Stimulated activated CD4-positive, alpha-beta T cell treated with anti-CD3 and anti-CD28 coated beads, TNF-alpha, amount 100 ng/mL, for 48 hours (primary cell): ENCODE measurements around the gene HSD11B2.

Source experiments
- DNase-seq, 3 donors: peaks; one replicate each; pipeline ENCODE4 v3.0.0-alpha.2; 2020; ENCODE audit warnings: low read depth in 3 of 3

Gene HSD11B2

DNA sequence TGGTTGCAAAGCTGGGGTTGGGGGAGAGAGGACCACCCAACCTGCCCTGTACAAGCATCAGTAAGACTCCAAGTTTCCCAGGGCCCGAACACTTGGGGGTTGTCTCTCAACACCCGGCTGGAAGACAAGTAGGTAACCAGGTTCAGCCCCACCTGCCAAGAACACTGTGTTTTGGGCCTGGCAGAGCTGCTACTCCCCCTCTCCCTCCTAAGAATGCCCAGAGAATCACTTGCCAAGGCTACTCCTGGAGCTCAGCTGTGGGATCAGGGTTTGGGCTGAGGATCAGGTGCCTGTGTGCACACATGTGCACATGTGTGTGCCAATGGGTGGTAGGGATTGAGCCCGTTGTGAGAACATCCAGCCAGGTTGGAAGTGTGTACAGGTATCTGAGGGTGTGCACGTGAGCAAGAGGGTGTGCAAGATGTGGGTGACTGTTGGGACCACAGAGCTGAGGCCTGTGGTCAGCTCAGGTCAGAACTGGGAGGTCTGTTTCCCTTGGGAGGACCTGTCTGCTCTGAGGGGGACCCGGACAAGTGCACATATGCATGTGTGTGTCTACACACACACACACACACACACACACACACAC lies 2.3 kb downstream of the HSD11B2 start:
- DNase-seq, result no peak

DNA sequence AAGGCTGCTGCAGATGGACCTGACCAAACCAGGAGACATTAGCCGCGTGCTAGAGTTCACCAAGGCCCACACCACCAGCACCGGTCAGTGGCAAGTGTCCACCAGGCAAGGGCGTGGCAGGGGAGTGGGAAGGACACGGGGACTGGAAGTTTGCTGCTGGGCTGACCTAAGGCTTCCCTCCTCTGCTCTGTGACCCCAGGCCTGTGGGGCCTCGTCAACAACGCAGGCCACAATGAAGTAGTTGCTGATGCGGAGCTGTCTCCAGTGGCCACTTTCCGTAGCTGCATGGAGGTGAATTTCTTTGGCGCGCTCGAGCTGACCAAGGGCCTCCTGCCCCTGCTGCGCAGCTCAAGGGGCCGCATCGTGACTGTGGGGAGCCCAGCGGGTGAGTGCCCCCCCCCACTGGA lies 4.8 kb downstream of the HSD11B2 start:
- DNase-seq, result no peak

DNA sequence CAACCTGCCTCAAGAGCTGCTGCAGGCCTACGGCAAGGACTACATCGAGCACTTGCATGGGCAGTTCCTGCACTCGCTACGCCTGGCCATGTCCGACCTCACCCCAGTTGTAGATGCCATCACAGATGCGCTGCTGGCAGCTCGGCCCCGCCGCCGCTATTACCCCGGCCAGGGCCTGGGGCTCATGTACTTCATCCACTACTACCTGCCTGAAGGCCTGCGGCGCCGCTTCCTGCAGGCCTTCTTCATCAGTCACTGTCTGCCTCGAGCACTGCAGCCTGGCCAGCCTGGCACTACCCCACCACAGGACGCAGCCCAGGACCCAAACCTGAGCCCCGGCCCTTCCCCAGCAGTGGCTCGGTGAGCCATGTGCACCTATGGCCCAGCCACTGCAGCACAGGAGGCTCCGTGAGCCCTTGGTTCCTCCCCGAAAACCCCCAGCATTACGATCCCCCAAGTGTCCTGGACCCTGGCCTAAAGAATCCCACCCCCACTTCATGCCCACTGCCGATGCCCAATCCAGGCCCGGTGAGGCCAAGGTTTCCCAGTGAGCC lies 5.8 kb downstream of the HSD11B2 start:
- no peak for DNase-seq

DNA sequence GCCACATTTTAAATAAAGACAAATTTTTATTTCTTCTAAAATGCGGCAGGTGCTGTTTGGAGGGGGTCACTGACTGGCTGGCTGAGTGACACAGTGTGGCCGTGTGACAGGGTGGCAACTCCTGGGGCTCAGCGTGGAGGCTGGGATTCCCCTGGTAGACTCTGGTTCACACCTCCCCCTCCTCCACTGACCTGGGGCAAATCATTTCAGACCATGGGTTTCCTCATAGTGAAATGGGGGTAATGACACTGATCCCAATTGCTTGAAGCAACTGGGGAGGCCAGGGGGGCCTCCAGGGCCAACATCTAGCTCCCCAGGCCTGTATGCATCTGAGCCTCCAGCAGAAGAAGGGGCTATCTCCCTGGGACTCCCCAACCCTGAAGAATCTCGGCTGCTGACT lies 6.6 kb downstream of the HSD11B2 start:
- no peak for DNase-seq

DNA sequence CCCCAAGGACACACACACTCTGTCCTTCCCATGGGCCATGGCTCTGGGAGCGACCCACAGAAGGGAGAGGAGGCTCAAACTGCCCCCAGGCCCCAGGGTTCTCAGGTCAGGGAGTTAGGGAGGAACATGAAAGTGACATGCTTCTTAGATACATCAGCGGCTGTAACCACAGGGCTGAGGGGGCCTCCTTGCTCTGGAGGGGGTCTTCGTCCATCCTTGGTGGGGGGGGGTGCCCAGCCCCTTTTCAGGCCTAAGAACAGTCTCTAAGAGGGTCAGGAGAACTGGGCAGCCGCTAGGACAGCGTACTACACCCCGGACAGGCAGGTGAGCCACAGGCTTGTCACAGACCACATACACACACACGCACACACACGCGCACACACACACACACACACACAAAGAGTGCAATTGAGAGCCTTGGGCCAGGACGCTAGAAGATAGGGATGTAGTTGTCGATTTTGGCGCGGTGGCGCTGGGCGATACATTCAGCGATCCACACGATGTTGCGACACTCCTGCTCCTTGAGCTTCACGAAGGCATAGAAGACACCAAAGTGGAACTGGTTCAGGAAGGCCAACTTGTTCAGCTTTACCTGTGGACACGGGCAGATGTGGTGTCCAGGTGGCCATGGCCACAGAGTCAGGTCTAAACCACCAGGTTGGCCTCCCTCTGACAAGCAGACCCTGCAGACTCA lies 7.3 kb downstream of the HSD11B2 start:
- no peak for DNase-seq

DNA sequence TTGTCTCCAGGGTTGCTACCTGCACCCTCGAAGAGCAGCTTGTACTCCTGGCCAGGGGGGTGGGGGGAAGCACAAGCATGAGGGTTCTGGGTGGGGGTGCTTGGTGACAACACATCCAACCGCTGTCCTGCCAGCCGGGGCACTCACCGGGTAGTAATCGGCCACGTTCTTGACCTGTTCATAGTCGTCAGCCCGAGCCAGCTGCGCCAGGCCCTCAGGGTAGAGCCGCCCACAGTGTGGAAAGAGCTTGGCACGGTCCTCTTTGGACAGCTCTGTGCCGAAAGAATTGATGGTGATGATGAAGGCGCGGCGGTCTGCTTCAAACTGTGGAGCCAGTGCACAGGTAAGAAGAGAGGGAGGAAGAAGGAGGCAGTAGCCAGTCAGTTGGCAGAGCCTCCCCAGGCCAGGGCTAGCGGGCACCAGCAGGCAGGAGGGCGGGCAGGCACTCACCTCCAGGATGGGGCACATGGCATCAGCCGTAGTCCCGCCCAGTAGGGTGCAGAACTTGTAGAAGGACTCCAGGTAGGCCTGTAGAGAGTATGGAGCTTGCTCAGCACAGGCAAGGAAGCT lies 8.0 kb downstream of the HSD11B2 start:
- DNase-seq, result no peak

DNA sequence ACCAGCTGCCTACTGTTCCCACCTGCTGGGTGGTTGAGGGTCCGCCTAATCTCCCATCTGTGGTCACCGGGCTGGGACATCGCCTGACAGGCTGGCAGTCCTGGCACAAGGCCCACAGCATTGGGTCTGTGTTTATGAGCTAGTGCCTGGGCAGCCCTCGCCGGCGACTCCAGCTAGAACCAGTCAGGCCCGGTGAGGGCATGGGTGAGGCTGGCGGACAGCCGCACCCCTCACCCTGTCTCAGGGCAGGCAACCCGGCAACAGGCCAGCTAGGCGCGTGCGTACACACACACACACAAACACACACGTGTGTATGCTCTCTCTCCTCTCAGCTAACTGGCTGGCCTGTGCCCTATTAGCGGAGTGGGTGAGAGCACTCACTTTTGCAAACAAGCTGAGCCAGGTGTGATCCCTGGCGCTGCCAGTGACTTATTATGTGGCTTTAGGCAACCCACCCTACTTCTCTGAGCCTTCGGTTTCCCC lies 10.4 kb downstream of the HSD11B2 start:
- DNase-seq, result no peak

DNA sequence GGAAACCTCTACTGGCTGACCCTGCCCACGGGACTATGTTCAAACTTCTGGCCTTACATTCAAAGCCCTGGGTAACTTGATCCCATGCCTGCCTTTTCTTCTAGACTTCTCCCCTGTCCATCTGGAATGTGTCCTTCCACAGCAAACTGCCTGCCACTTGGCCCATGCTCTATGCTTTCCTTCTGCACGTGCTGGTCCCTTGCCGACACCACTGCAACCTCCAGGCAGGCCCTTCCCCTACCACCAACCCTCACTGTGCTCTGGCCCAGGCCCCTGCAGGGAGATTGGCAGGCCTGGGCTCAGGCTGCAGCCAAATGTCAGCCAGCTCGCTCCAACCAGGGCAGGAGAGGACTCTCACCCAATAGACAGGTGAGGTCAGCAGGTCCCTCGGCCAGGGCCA lies 11.0 kb downstream of the HSD11B2 start:
- no peak for DNase-seq

DNA sequence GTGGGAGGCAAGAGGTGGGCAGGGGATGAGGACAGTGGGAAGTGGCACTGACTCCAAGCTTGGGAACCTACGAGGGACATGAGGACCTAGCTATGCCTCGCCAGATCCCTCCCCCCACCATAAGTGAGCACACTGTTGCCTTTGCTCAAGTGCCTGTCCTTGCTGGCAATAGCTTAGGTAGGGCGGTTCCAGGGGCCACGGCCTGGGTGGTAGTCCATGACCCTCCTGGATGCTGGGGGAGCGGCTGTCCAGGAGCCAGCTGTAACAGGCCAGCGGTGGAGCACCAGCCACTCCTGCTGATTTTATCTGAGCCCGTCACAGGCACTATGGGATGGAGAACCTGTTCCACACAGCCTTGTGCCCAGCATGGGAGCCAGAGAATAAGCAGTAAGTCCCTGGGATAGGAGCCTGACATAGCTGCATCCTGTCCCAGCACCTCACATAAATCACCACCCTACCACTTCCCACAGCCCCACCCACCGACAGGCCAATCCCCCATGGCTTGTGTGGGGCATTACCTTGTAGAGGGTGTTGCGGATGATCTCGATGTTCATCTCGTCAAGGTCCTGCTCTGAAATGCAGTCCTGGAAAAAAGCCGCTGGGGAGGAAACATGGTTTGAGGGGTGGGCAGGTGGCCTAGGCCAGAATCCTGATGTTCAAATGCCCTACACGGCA lies 11.8 kb downstream of the HSD11B2 start:
- no peak for DNase-seq

DNA sequence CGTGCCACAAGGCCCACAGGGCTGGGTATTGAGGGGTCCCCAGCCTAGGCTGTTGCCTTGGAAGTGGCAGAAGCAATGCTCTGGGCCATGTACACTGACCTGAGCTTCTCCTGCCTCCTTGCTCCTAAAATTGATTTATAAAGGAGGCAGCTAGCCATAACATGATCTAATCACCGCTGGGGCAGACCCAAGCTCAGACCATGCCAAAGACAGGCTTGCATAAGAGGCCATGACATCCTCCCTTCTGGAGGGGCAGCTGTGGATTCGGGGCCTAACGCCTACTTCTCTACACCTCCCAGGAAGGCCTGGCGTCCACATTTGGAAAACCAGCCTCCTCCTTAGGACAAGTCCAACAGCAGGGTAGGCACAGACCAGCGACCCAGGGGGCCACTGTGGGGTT lies 12.3 kb downstream of the HSD11B2 start:
- DNase-seq, result no peak

DNA sequence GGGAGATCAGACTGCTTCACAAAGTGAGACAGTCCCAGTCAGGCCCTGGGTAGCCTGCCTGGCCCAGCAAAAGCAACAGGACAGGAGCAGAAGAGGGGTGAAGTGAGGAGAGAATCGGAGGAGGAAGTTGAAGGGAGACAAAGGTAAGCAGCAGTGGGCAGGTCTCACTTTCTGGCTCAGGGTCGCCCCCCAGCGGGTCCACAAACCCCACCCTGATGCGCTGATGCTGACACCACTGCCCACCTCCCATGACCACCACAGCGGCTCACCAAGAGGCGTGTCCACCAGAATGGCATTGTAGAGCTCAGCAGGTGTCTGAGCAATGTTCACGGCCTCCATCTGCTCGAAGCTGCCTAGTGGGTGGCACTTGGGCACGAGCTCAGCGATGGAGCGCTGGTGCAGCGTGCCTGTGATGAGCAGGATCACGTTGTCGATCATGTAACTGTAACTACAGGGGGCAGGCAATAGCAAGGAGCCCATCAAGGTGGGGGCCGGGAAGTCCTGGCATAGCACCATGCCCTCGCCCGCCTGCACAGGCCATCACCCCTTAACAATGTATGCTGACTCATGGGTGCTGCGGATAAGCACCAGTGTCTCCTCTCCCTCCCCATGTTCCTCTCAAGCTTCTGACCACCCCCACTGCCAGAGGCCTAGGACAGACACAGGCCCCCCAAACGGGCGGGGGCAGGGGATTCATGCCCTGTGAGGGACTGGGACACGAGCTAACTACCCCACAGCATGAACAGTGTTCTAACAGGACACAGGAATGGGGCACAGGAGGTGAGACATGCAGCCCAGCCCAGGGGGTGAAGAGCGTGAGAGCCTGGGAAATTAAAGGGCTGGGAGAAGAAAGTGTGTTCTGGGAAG lies 13.6 kb downstream of the HSD11B2 start:
- DNase-seq, result no peak

DNA sequence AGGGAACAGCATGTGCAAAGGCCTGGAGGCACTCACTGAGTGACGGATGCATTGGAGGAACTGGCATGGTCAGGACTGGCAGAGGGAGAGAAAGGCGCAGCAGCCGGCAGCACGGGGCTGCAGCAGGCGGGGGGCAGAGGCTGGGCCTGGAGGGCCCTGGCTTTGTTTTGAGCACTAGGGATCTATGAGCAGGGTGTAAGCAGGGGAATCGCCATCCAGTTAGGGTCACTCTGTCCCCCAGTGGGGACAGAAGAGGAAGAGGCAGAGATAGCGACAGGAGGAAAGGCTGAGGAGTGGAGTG lies 14.2 kb downstream of the HSD11B2 start:
- no peak for DNase-seq

DNA sequence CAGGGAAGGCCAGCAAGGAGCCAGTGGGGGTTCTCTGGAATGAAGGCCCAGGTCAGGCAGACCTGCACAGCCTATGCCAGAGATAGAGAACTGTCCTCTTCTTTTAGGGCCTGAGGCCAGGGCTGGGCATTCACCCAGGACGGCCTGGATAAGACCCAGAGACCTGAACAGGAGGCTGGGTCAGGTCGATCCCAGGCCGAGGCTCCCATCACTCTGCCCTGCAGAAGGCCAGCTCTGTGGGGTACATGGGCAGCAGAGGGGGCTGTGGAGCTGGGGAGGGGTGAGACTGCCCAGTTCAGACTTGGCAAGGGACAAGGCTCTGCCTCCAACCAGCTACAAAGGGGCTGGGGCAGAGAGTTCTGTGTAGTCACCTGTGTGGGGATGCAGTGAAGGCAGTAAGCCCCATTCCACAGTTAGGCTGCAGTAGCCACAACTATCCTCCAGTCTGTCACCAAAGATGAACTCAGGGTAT lies 14.6 kb downstream of the HSD11B2 start:
- DNase-seq, result no peak

DNA sequence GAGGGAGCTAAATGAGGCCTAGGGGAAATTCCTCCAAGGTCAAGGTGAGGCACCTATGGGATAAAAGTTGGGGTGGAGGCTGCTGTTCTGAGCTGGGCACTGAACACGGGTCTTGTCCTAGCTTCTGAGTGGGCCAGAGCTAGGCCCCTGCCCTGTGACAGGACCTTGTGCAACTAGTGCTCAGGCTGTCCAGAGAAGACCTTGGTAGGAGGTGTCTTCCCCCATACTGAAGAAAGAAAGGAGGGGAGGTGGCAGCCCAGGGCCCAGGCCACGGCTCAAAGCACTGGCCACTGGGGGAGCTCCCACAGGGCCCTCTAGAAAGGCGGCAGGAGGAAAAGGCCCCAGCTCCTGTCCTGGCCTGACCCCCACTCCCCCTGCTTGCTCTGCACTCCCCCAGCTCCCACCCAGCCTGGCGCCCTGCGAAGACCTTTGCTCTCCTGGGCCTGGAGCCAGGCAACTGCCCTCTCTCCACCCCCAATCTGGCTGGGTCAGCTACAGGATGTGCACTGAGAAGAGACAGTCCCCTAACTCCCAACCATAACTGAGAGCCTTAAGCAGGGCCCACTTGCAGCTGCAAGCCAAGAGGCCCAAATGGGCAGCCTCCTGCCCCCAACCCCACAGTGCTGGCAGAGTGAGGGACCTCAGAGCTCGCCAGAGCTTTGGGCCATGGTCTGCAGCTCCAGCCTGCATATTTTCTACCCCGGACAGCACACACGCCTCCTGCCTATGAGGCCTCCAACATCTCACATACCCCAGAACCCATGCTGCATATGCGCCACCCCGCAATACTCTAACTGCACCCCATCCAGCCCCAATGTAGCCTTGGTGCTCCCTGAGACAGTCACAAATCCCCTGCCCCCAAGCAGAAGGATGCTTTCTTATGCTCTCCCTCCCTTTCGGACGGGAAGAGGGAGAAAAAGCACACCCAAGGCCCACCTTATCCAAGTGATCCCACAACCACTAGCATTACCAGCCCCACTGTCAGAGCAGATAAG lies 15.3 kb downstream of the HSD11B2 start:
- DNase-seq, result no peak

DNA sequence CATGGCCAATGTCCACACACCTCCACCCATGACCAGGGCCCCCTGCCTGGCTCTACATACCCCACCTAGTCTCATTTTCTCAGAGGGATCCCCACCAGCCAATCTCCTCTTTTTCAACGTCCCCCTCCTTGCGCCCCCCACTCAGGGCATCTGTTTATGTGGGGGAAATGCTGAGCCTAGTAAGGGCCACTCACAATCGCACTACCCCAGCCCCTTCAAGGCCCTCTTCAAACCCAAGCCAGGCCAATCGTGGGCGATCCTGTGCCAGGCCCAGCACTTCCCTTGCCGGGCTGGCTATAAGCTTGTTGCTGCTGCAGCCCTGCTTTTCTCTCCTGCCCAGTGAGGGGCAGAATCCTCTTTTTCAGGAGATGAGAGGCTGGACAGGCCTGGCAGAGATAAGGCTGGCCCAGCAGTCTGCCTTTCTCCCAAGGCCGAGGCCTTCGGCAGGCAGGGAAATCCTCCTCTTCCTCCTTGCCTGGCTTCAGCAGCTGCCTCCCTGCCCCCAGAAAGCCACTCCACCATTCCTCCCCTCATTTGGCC lies 16.1 kb downstream of the HSD11B2 start:
- DNase-seq, result no peak

DNA sequence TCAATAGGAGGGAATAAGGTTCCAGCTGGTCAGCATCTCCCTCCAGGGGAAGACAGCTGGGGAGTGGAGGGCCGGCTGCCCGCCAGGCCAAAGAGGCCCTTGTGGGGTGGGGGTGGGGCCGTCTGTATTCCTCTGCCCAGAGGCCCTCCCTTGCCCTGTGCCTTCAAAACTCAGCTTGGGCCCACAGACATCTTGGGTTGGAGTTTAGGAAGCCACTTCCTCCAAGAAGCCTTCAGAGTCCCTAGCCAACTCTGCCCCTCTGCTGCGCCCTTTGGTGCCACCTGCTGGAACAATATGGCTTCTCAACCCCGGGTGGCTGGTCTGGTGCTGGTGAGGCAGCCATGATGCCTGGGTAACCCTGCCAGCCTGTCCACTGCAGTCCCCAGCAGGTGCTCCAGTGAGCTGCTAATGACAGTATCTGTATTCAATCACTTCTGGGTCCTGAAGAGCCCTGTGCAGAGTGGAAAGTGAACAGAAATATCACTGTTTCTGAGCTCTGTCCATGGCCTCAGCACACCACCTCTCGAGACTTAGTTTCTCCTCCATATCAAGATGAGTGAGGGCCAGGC lies 16.7 kb downstream of the HSD11B2 start:
- peak; percentile 61 to 72 (median 61) for DNase-seq

DNA sequence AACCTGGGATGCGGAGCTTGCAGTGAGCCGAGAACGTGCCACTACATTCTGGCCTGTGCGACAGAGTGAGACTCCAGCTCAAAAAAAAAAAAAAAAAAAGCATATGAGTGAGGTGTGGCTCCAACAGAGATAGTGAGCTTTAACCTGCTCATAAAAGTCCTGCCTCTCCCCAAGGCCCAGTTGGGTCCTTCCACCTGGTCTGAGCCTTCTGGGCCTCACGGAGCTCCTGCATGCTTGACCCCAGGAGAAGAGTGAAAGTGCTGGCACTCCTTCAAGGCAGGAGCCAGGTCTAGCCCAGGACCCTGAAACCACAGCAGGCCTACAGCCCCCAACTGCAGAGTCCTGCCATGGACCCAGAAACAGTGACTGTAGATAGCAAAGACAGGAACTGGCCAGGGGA lies 17.7 kb downstream of the HSD11B2 start:
- DNase-seq, result no peak

DNA sequence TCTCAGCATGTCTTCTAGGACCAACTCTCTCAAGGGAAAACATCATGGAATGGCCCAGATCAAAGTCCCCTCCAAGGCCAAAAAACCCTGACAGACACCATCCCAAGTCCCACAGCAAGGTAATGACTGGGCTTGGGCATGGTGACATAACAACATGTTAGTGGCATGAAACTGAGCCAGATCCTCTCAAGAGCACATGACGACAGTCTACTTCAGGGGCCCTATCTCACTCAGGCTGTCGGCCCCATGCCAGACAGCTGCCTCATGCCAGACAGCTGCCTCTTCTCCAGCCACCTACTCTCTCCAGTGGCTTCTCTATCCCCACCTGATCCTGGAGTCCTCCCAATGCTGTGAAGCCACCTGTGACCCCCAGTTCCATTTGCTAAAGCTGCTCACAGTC lies 18.4 kb downstream of the HSD11B2 start:
- no peak for DNase-seq

DNA sequence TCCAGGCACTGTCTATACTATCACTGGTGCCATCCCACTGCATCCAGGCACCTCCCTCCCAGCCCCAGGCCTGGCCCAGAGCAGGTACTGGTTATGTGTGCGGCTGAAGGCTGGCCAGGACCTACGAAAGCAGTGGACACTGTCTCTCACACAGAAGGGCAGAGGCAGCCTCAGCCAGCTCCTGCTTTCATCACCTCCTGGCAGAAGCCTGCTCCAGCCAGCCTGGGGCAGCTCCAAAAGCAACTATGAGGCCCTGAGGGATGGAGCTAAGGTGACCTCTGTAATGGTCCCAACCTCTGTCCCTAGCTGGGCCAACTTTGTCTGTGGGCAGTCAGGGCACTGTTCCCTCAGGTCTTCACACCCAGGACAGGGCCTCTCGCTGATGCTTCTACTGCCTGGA lies 18.8 kb downstream of the HSD11B2 start:
- DNase-seq, result no peak
